Endodermal cell (in vitro differentiated cells): ENCODE data around the gene SRSF6. TPM values are rescaled to one million over a fixed set of nuclear protein-coding genes. Genes with fewer than 3 reads are reported as not detected.
"Not testable (repeated sequence)": the region's sequence is repeated elsewhere in the genome, so short reads cannot be mapped to it uniquely, and the experiment has no call there.

Source experiments
- DNase-seq: peaks from one replicate; pipeline ENCODE4 v3.0.0-alpha.2; 2017
- H3K27ac ChIP-seq: 2 replicates; pipeline ENCODE4 v1.5.1; 2013; ENCODE audit warnings: mild to moderate bottlenecking, low read depth, low read length, moderate library complexity
- H3K27me3 ChIP-seq: 2 replicates; pipeline ENCODE4 v1.6.1; 2013; ENCODE audit warnings: mild to moderate bottlenecking, low read length, moderate library complexity; ENCODE audit not compliant: insufficient read depth, control insufficient read depth, poor library complexity, severe bottlenecking
- H3K36me3 ChIP-seq: 2 replicates; pipeline ENCODE4 v1.7.0; 2013; ENCODE audit warnings: mild to moderate bottlenecking, low read length, moderate library complexity; ENCODE audit not compliant: control insufficient read depth, insufficient read depth
- H3K4me1 ChIP-seq: one replicate; pipeline ENCODE4 v1.7.0; 2013; ENCODE audit warnings: low read length; ENCODE audit not compliant: control insufficient read depth, insufficient read depth
- H3K4me3 ChIP-seq: 2 replicates; pipeline ENCODE4 v1.5.1; 2013; ENCODE audit warnings: mild to moderate bottlenecking, low read length, moderate library complexity
- H3K9ac ChIP-seq: 2 replicates; pipeline ENCODE4 v1.6.1; 2013; ENCODE audit warnings: mild to moderate bottlenecking, low read length, moderate library complexity; ENCODE audit not compliant: poor library complexity, severe bottlenecking; ENCODE audit errors: extremely low read depth
- H3K9me3 ChIP-seq: 2 replicates; pipeline ENCODE4 v1.6.1; 2013; ENCODE audit warnings: mild to moderate bottlenecking, low read length, moderate library complexity; ENCODE audit not compliant: control insufficient read depth
- H3K27ac Mint-ChIP-seq: 2 replicates; pipeline ENCODE4 v1.8.0; 2020; ENCODE audit warnings: mixed read lengths
- H3K27me3 Mint-ChIP-seq: 2 replicates; pipeline ENCODE4 v1.8.0; 2021; ENCODE audit warnings: mild to moderate bottlenecking, mixed read lengths; ENCODE audit not compliant: insufficient read depth
- H3K36me3 Mint-ChIP-seq: 2 replicates; pipeline ENCODE4 v1.8.0; 2020; ENCODE audit warnings: low read depth, mixed read lengths
- H3K4me1 Mint-ChIP-seq: 2 replicates; pipeline ENCODE4 v1.8.0; 2020; ENCODE audit warnings: mixed read lengths
- H3K4me3 Mint-ChIP-seq: 2 replicates; pipeline ENCODE4 v1.8.0; 2020; ENCODE audit warnings: mild to moderate bottlenecking, moderate library complexity, mixed read lengths
- H3K9me3 Mint-ChIP-seq: 2 replicates; pipeline ENCODE4 v1.8.0; 2020; ENCODE audit warnings: mild to moderate bottlenecking, mixed read lengths
- CTCF ChIP-seq: fragments of 200-600 bp; sonication (generic); conservative IDR thresholded peaks from 2 replicates; pipeline ENCODE4 v1.5.0; 2021; ENCODE audit warnings: antibody characterized with exemption, mild to moderate bottlenecking
- WGBS, 2 experiments: methylation state at CpG; one replicate each; pipeline versions ENCODE4 v1.1.5 to v1.1.7; 2013; ENCODE audit warnings: missing lambda C conversion rate in 2 of 2, mixed read lengths in 1 of 2; ENCODE audit not compliant: insufficient coverage in 1 of 2, insufficient read length in 1 of 2; 5-methylcytosine and 5-hydroxymethylcytosine counted together
- total RNA-seq, 2 donors: library from RNA; stranded (reverse); fragmentation: NEBNext Ultra II Directional in 1 of 2; extraction: Animal tissue kit (Norgen Biotek cat#: 25700) in 1 of 2; gene quantifications; 2 replicates in 1 of 2; 3 replicates in 1 of 2; pipeline ENCODE4 v1.2.1, GENCODE V29; 2021

Gene SRSF6
- total RNA-seq, 2 donors from 2014 or later: 146 to 199 TPM

DNA sequence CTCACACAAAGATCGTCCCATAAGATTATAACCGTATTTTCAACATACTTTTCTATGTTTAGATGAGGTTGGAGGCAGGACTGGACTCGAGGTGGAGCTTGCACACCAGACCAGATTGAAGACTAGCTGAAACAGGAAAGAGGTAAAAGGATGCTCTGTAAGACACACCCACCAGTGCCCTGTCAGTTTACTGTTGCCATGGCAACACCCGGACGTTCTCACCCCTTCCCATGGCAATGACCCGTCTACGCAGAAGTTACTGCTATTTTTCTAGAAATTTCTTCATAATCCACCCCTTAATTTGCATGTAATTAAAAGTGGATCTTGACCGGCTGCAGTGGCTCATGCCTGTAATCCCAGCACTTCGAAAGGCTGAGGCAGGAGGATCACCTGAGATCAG, 13.6 kb upstream of the SRSF6 start:
- Histone ChIP-seq H3K36me3 (no peaks in the 10 kb centered on the region), H3K9ac (no peak overlapping the region), H3K27ac (no peak overlapping the region), H3K9me3 (no peaks in the 10 kb centered on the region), H3K4me3 (no peak overlapping the region), H3K27me3 (no peaks in the 10 kb centered on the region), H3K4me1 (no peaks in the 10 kb centered on the region)
- Mint-ChIP-seq H3K4me1 (peaks cover 7% of the 10 kb centered on the region), H3K4me3 (no peak overlapping the region), H3K36me3 (no peaks in the 10 kb centered on the region), H3K9me3 (no peaks in the 10 kb centered on the region), H3K27me3 (no peaks in the 10 kb centered on the region), H3K27ac (no peak overlapping the region)
- TF ChIP-seq CTCF: no peak
- WGBS, 2 experiments: 80 to 85% methylated on average over 5 to 9 of the region's 9 CpGs
- DNase-seq: no peak

- Mint-ChIP-seq H3K27ac (no peak overlapping the region), H3K9me3 (no peaks in the 10 kb centered on the region)
- 81 to 93% methylated on average over 4 to 6 of the region's 6 CpGs for WGBS, 2 experiments
Observed at GRCh38 chr20:43446361-43446879, 11.3 kb upstream of the SRSF6 start.

GRCh38 chr20:43448431-43448747, 9.3 kb upstream of the SRSF6 start:
- not testable (repeated sequence) for H3K9ac ChIP-seq, H3K4me1 ChIP-seq, H3K27ac Mint-ChIP-seq, H3K4me3 Mint-ChIP-seq, H3K27me3 ChIP-seq, H3K4me1 Mint-ChIP-seq, H3K36me3 Mint-ChIP-seq, H3K9me3 ChIP-seq, H3K9me3 Mint-ChIP-seq, H3K27ac ChIP-seq, DNase-seq, H3K27me3 Mint-ChIP-seq, H3K4me3 ChIP-seq, H3K36me3 ChIP-seq
- 19 to 57% methylated on average over 2 to 3 of the region's 4 CpGs for WGBS, 2 experiments

More at GRCh38 chr20:43446361-43446879, 11.3 kb upstream of the SRSF6 start:
- Histone ChIP-seq H3K4me3 (no peak overlapping the region), H3K27ac (no peak overlapping the region), H3K4me1 (no peaks in the 10 kb centered on the region), H3K36me3 (no peaks in the 10 kb centered on the region), H3K9ac (no peak overlapping the region), H3K27me3 (no peaks in the 10 kb centered on the region), H3K9me3 (no peaks in the 10 kb centered on the region)
- TF ChIP-seq CTCF: no peak
- H3K4me1 Mint-ChIP-seq: peaks cover 10% of the 10 kb centered on the region
- no peaks in the 10 kb centered on the region for H3K36me3 Mint-ChIP-seq
- no peaks in the 10 kb centered on the region for H3K27me3 Mint-ChIP-seq
- DNase-seq: no peak
- H3K4me3 Mint-ChIP-seq: no peak overlapping the region
